ENCODE results near the gene TRAPPC13. TPM values are rescaled to one million over a fixed set of nuclear protein-coding genes. Genes with fewer than 3 reads are reported as not detected.

Gene TRAPPC13, protein sequence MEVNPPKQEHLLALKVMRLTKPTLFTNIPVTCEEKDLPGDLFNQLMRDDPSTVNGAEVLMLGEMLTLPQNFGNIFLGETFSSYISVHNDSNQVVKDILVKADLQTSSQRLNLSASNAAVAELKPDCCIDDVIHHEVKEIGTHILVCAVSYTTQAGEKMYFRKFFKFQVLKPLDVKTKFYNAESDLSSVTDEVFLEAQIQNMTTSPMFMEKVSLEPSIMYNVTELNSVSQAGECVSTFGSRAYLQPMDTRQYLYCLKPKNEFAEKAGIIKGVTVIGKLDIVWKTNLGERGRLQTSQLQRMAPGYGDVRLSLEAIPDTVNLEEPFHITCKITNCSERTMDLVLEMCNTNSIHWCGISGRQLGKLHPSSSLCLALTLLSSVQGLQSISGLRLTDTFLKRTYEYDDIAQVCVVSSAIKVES
- total RNA-seq (2014; rRNA removed; shearing (Covaris generic)) (20.1 and 21.9 TPM in 2 replicates), polyA plus RNA-seq (2016; fragmentation: Nextera tagmentation; extraction: Ambion mirVana) (15.1 and 16.3 TPM in 2 replicates)
- long read RNA-seq, partial matches to known transcripts = 1 of 10 reads
- long read RNA-seq, other reads (novel, unspliced or antisense) = 1 of 10 reads

GRCh38 chr5:65624571-65625555 is at the start of gene TRAPPC13, which contains the start of gene SHLD3:
Gene TRAPPC13 (plus strand): TSS chr5:65625027. CDS start chr5:65625061, 34 bp downstream.
Gene SHLD3 (plus strand): TSS chr5:65625027. CDS start chr5:65629588, 4,561 bp downstream.
- peaks cover 83% of the 10 kb centered on the region for H3K79me2 ChIP-seq (replicated peaks; ENCODE audit: insufficient read depth)
- TF ChIP-seq ETS1 (IDR thresholded peaks at IDR 0.05) = peak; percentile 30
- TF ChIP-seq ZNF114 (CRISPR knock-in tag; IDR thresholded peaks at IDR 0.05) = no peak
- peak; percentile 17 for TF ChIP-seq POLR2AphosphoS5 (IDR thresholded peaks at IDR 0.05; ENCODE audit: low read depth)
- no peaks in the 10 kb centered on the region for H3F3A ChIP-seq (replicated peaks; ENCODE audit: low read depth)
- peaks cover 5% of the 10 kb centered on the region for H3K4me1 Mint-ChIP-seq
- H3K36me3 Mint-ChIP-seq (ENCODE audit: low read depth) = peaks cover 3% of the 10 kb centered on the region; the same call in 1 of the 3 replicates
- H3K4me2 ChIP-seq = peak within 1 kb of the TSS; percentile 88
- no peaks in the 10 kb centered on the region for H3K27me3 ChIP-seq (ENCODE audit: insufficient read depth)
- DNase-seq (ENCODE audit: low spot score) (peak; percentile 95), ATAC-seq (peak; percentile 83)
- peak within 1 kb of the TSS; percentile 99 for H3K27ac Mint-ChIP-seq
- peaks cover 4% of the 10 kb centered on the region; the same call in 1 of the 2 replicates for H3K36me3 ChIP-seq (ENCODE audit: insufficient read depth)
- no peaks in the 10 kb centered on the region for H4K20me1 ChIP-seq (replicated peaks; ENCODE audit: insufficient read depth)
- peak within 1 kb of the TSS; percentile 98 for H3K4me3 Mint-ChIP-seq
- peaks cover 4% of the 10 kb centered on the region for H3K27me3 Mint-ChIP-seq (ENCODE audit: insufficient read depth, low read depth, poor library complexity)
- no peaks in the 10 kb centered on the region for H3K9me2 ChIP-seq (ENCODE audit: insufficient read depth)
- H3K4me1 ChIP-seq (ENCODE audit: insufficient read depth) = peaks cover 6% of the 10 kb centered on the region; the same call in 1 of the 2 replicates
- peak within 1 kb of the TSS; percentile 48 for H2AFZ ChIP-seq
- H3K27ac ChIP-seq (ENCODE audit: low read depth) = peak within 1 kb of the TSS; percentile 79
- H3K4me3 ChIP-seq = peak within 1 kb of the TSS; percentile 76
- H3K9me3 Mint-ChIP-seq = no peaks in the 10 kb centered on the region

DNA sequence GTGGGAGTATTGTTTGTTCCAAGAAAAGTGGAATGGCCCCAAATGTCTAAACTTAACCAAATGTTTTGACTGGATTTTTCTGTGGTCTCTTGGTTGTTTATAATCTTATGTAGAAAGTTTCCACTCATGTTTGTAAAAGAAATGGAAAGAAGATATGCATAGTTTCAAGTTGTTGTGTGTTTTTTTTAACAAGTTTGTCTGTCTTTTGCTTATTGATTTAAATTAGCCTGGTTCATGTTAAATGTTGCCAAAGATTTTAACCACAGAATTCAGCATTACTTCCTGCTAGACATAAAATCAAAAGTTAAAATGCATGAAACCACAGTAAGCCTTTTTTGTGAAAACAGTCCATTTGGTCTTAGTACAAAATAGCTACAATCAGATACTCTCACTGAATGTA is 47.7 kb upstream of the TRAPPC13 start:
- Histone ChIP-seq H4K20me1 (replicated peaks; ENCODE audit: insufficient read depth) (no peaks in the 10 kb centered on the region), H2AFZ (no peak overlapping the region), H3K36me3 (ENCODE audit: insufficient read depth) (peaks cover 5% of the 10 kb centered on the region; the same call in 1 of the 2 replicates), H3K27ac (ENCODE audit: low read depth) (no peak overlapping the region), H3F3A (replicated peaks; ENCODE audit: low read depth) (no peaks in the 10 kb centered on the region), H3K4me2 (no peak overlapping the region), H3K27me3 (ENCODE audit: insufficient read depth) (no peaks in the 10 kb centered on the region), H3K79me2 (replicated peaks; ENCODE audit: insufficient read depth) (peaks cover 2% of the 10 kb centered on the region), H3K4me1 (ENCODE audit: insufficient read depth) (no peaks in the 10 kb centered on the region), H3K9me2 (ENCODE audit: insufficient read depth) (no peaks in the 10 kb centered on the region), H3K4me3 (no peak overlapping the region)
- no peak overlapping the region for H3K27ac Mint-ChIP-seq
- ATAC-seq = no peak
- no peak overlapping the region for H3K4me3 Mint-ChIP-seq
- no peaks in the 10 kb centered on the region for H3K9me3 Mint-ChIP-seq
- no peak for DNase-seq (ENCODE audit: low spot score)
- no peaks in the 10 kb centered on the region for H3K4me1 Mint-ChIP-seq
- no peak for TF ChIP-seq POLR2AphosphoS5 (IDR thresholded peaks at IDR 0.05; ENCODE audit: low read depth)
- TF ChIP-seq STAT1 (IDR thresholded peaks at IDR 0.05; ENCODE audit: unreplicated experiment) = no peak
- no peak for TF ChIP-seq NANOG (IDR thresholded peaks at IDR 0.05; ENCODE audit: borderline replicate concordance)
- no peak for TF ChIP-seq ZNF331 (CRISPR knock-in tag; IDR thresholded peaks at IDR 0.05; ENCODE audit: low read depth)
- no peak for TF ChIP-seq EZH2 (IDR thresholded peaks at IDR 0.05; ENCODE audit: low read depth, unreplicated experiment)
- no peak for TF ChIP-seq CREB1 (CRISPR knock-in tag; IDR thresholded peaks at IDR 0.05; ENCODE audit: low read depth)
- no peak for TF ChIP-seq ZNF114 (CRISPR knock-in tag; IDR thresholded peaks at IDR 0.05)
- no peak for TF ChIP-seq ZNF462 (CRISPR knock-in tag; IDR thresholded peaks at IDR 0.05)
- no peaks in the 10 kb centered on the region for H3K27me3 Mint-ChIP-seq (ENCODE audit: insufficient read depth, low read depth, poor library complexity)
- peaks cover 37% of the 10 kb centered on the region for H3K36me3 Mint-ChIP-seq (ENCODE audit: low read depth)

Measured in GM23338 (cell line).